ENCODE measurements around the gene C19orf67.

The C19orf67 gene

DNA sequence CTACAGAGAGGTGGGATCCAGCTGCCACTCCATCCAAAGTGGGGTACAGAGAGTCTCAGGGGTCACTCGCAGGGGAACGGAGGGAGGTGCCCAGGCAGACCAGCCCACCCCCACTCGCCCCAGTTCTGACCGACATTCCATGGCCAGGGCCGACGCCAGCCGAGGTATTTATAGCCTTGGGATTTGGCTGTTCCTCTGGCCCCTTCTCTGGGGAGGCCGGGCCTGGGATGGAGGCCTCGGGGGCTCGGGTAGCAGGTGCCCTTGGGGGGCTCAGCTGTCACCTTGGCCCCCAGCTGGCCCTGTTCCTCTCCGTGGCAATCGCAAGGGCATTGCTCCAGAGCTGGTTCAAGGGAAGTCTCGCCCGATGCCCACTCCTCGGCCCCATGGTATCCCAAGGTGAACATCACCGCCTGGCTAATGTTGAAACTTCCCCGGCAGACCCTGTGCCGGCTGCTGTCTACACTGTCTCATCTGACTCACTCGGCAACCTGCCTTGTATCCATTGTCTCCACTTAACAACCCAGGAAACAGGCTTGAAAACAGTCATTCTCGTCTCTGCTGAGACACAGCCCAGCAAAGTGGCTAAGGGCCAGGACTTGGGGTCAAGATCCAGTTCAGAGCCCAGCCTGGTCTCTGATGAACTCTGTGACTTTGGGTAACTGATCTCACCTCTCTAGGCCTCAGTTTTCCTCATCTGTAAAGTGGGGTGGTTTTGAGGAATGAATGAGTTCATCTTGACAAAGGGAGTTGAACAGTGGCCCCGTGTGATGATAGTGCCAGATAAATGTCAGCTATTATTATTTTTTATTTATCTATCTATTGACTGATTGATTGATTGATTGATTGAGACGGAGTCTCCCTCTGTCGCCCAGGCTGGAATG is 22.2 kb upstream of the C19orf67 start:
- TF ChIP-seq CTCF (IDR thresholded peaks at IDR 0.05; ENCODE audit: extremely low read depth, missing control alignments), result no peak
- no peak for DNase-seq (ENCODE audit: low spot score)

DNA sequence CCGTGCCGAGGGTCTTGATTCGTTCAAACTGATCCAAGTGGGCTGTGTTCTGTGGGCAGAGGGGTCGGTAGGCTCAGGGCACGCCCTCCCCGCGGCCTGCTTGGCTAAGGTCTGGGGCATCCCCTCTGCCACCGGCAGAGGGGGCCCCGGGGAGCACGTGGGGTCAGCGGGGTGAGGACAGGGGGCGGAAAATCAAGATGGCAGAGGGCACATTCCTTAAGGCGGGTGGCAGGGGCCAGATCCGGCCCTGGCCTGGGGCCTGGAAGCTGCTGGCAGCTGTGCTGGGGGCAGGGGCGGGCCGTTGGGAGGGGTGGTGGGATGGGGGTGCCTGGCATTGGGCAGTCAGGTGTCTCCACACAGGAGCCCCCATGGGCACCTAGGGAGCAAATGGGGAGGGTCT is 21.3 kb upstream of the C19orf67 start:
- TF ChIP-seq CTCF (IDR thresholded peaks at IDR 0.05; ENCODE audit: extremely low read depth, missing control alignments), result no peak
- DNase-seq (ENCODE audit: low spot score), result no peak

GRCh38 chr19:14105680-14106079 is 20.1 kb upstream of the C19orf67 start:
- no peak for DNase-seq (ENCODE audit: low spot score)

GRCh38 chr19:14103310-14103709 is 17.7 kb upstream of the C19orf67 start:
- no peak for DNase-seq (ENCODE audit: low spot score)
- no peak for TF ChIP-seq CTCF (IDR thresholded peaks at IDR 0.05; ENCODE audit: extremely low read depth, missing control alignments)

More at GRCh38 chr19:14105680-14106079, 20.1 kb upstream of the C19orf67 start:
- TF ChIP-seq CTCF (IDR thresholded peaks at IDR 0.05; ENCODE audit: extremely low read depth, missing control alignments), result no peak

- no peak for DNase-seq (ENCODE audit: low spot score)
- no peak for TF ChIP-seq CTCF (IDR thresholded peaks at IDR 0.05; ENCODE audit: extremely low read depth, missing control alignments)
These were observed 17.2 kb upstream of the C19orf67 start for GRCh38 chr19:14102756-14103155.

DNA sequence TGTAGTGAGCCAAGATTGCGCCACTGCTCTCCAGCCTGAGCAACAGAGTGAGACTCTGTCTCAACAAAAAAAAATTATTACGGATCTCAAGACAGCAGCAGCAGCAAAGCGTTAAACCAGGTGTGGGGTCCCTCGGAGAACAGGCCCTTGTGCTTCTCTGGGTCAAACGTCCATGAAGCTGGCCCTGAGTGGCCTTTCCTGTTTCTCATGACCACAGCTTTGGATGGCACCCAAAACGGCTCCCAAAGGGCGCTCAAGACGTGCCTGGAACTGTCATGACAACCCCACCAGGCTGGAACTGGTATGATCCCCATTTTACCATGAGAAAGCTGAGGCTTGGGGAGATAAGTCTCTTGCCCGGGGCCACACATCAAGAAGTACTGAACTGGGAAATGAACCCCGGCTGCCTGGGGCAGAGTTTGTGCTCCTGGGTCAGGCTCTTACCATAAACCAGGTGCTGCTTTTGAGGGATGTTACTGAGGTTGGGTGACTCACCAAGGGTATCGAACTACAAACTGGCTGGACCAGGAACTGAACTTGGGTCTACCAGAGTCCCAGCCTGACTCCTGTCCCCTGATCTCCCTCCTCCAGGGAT is 16.6 kb upstream of the C19orf67 start:
- DNase-seq (ENCODE audit: low spot score), result no peak
- TF ChIP-seq CTCF (IDR thresholded peaks at IDR 0.05; ENCODE audit: extremely low read depth, missing control alignments), result no peak

DNA sequence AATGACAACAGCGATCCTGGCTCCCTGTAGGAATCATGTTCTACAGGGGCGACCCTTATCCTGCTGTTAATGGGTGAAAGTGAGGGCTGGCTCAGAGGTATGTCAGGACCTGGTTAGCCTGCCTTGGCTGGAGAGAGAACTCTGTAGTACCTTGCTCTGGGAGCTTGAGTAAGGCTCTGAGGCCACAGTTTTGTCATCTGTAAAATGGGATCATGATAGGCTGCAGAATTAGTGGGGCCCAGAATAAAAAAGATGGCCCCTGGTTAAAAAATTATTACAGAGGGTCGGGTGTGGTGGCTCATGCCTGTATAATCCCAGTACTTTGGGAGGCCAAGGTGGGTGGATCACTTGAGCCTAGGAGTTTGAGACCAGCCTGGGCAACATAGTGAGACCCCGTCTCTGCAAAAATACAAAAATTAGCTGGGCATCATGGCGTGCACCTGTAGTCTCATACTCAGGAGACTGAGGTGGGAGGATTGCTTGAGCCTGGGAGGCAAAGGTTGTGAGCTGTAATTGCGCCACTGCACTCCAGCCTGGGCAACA is 15.5 kb upstream of the C19orf67 start:
- no peak for TF ChIP-seq CTCF (IDR thresholded peaks at IDR 0.05; ENCODE audit: extremely low read depth, missing control alignments)
- DNase-seq (ENCODE audit: low spot score), result no peak

All from GM20000 (cell line).